ENCODE results near the gene SSH3. TPM values are rescaled to one million over a fixed set of nuclear protein-coding genes. Genes with fewer than 3 reads are reported as not detected.

Gene SSH3
- total RNA-seq, 1 donor from 2014 or later = 20.1 TPM

GRCh38 chr11:67277231-67277961 lies 25.9 kb upstream of the SSH3 start:
- Mint-ChIP-seq H3K9me3 (ENCODE audit: unreplicated experiment) (no peaks in the 10 kb centered on the region), H3K4me3 (ENCODE audit: unreplicated experiment) (no peak overlapping the region), H3K27me3 (ENCODE audit: low read depth, unreplicated experiment) (no peaks in the 10 kb centered on the region), H3K36me3 (ENCODE audit: low read depth, unreplicated experiment) (peaks cover under 1% of the 10 kb centered on the region), H3K27ac (ENCODE audit: unreplicated experiment) (no peak overlapping the region), H3K4me1 (ENCODE audit: low read depth, unreplicated experiment) (no peaks in the 10 kb centered on the region)
- TF ChIP-seq EZH2 (IDR thresholded peaks at IDR 0.05; ENCODE audit: insufficient read depth, low read length) (no peak), CTCF (IDR thresholded peaks at IDR 0.05; ENCODE audit: insufficient read depth, low read depth, low read length) (no peak)
- Histone ChIP-seq H3K79me2 (ENCODE audit: insufficient read depth, low read length) (peaks cover 53% of the 10 kb centered on the region), H3K9ac (ENCODE audit: low read length) (peak overlapping the region; percentile 18), H3K27me3 (ENCODE audit: insufficient read depth, low read length) (no peaks in the 10 kb centered on the region), H4K20me1 (ENCODE audit: insufficient read depth, low read length) (peaks cover 9% of the 10 kb centered on the region), H3K4me3 (ENCODE audit: insufficient read depth, low read depth, low read length) (no peak overlapping the region), H3K36me3 (ENCODE audit: insufficient read depth, low read length) (peaks cover 1% of the 10 kb centered on the region), H3K4me1 (ENCODE audit: insufficient read depth, low read length) (peaks cover 9% of the 10 kb centered on the region), H2AFZ (ENCODE audit: low read depth, low read length) (peak overlapping the region; percentile 40), H3K4me2 (ENCODE audit: low read length) (peak overlapping the region; percentile 62), H3K9me3 (ENCODE audit: insufficient read depth, low read depth, low read length) (no peaks in the 10 kb centered on the region), H3K27ac (ENCODE audit: low read depth, low read length) (no peak overlapping the region)
- DNase-seq (ENCODE audit: low read depth) (no peak), FAIRE-seq (no peak)

GRCh38 chr11:67278135-67278938 lies 25.0 kb upstream of the SSH3 start:
- H3K4me3 ChIP-seq (ENCODE audit: insufficient read depth, low read depth, low read length) = no peak overlapping the region
- peaks cover 43% of the 10 kb centered on the region for H3K79me2 ChIP-seq (ENCODE audit: insufficient read depth, low read length)
- H3K4me1 ChIP-seq (ENCODE audit: insufficient read depth, low read length) = peaks cover 9% of the 10 kb centered on the region
- no peaks in the 10 kb centered on the region for H3K27me3 ChIP-seq (ENCODE audit: insufficient read depth, low read length)
- H4K20me1 ChIP-seq (ENCODE audit: insufficient read depth, low read length) = no peaks in the 10 kb centered on the region
- peaks cover 7% of the 10 kb centered on the region for H3K36me3 ChIP-seq (ENCODE audit: insufficient read depth, low read length)
- H3K9me3 ChIP-seq (ENCODE audit: insufficient read depth, low read depth, low read length) = no peaks in the 10 kb centered on the region
- Mint-ChIP-seq H3K36me3 (ENCODE audit: low read depth, unreplicated experiment) (peaks cover 2% of the 10 kb centered on the region), H3K9me3 (ENCODE audit: unreplicated experiment) (no peaks in the 10 kb centered on the region), H3K27ac (ENCODE audit: unreplicated experiment) (no peak overlapping the region), H3K4me3 (ENCODE audit: unreplicated experiment) (no peak overlapping the region), H3K4me1 (ENCODE audit: low read depth, unreplicated experiment) (no peaks in the 10 kb centered on the region), H3K27me3 (ENCODE audit: low read depth, unreplicated experiment) (no peaks in the 10 kb centered on the region)
- H3K9ac ChIP-seq (ENCODE audit: low read length) = peak overlapping the region; percentile 4
- no peak overlapping the region for H2AFZ ChIP-seq (ENCODE audit: low read depth, low read length)
- TF ChIP-seq CTCF (IDR thresholded peaks at IDR 0.05; ENCODE audit: insufficient read depth, low read depth, low read length) = no peak
- no peak for TF ChIP-seq EZH2 (IDR thresholded peaks at IDR 0.05; ENCODE audit: insufficient read depth, low read length)
- H3K27ac ChIP-seq (ENCODE audit: low read depth, low read length) = no peak overlapping the region
- H3K4me2 ChIP-seq (ENCODE audit: low read length) = no peak overlapping the region
- FAIRE-seq = no peak
- DNase-seq (ENCODE audit: low read depth) = no peak
